Gastrocnemius medialis (tissue), 4 donors: ENCODE measurements around the gene TOR4A. TPM values are rescaled to one million over a fixed set of nuclear protein-coding genes. Genes with fewer than 3 reads are reported as not detected.

Experiments used
- ATAC-seq, 2 donors: fragments of 150-250 bp; one replicate each; pipeline ENCODE4 v1.9.1; 2016
- DNase-seq, 2 donors: peaks; one replicate each; pipeline ENCODE4 v3.0.0-alpha.2; 2019
- H3K27ac ChIP-seq, 4 donors: fragments of 200-600 bp; sonication (generic); 1 replicate in 1 of 4; 2 replicates in 3 of 4; pipeline ENCODE4 v1.5.1; 2016 to 2018; ENCODE audit warnings: mild to moderate bottlenecking in 2 of 4, moderate library complexity in 1 of 4
- H3K27me3 ChIP-seq, 3 donors: fragments of 200-600 bp; sonication (generic) in 2 of 3; 1 replicate in 1 of 3; 2 replicates in 2 of 3; pipeline versions ENCODE4 v1.5.1 to v1.6.0; 2016 to 2019; ENCODE audit warnings: mild to moderate bottlenecking in 1 of 3, moderate library complexity in 1 of 3
- H3K36me3 ChIP-seq, 2 donors: fragments of 200-600 bp; sonication (generic) in 1 of 2; one replicate each; pipeline ENCODE4 v1.5.1; 2017 to 2018
- H3K4me1 ChIP-seq, 2 donors: fragments of 200-600 bp; sonication (generic) in 1 of 2; one replicate each; pipeline ENCODE4 v1.5.1; 2016 to 2017; ENCODE audit warnings: mild to moderate bottlenecking in 2 of 2
- H3K4me3 ChIP-seq, 4 donors: fragments of 200-600 bp; sonication (generic) in 3 of 4; 1 replicate in 1 of 4; 2 replicates in 3 of 4; pipeline ENCODE4 v1.5.1; 2016 to 2019; ENCODE audit warnings: mild to moderate bottlenecking in 2 of 4
- H3K9me3 ChIP-seq, 3 donors: fragments of 200-600 bp; sonication (generic) in 2 of 3; 1 replicate in 1 of 3; 2 replicates in 2 of 3; pipeline ENCODE4 v1.5.1; 2016 to 2019
- POLR2A ChIP-seq, 2 donors: fragments of 450-650 bp; IDR thresholded peaks; one replicate each; pipeline ENCODE4 v1.6.1; 2017; ENCODE audit warnings: antibody characterized with exemption in 2 of 2, mild to moderate bottlenecking in 2 of 2, moderate library complexity in 2 of 2
- in situ Hi-C, 4 donors: fragments of 200-750 bp; cut with MboI; loops; one replicate each; pipeline versions ENCODE4 v1.15.0 to v1.8.0; 2017; ENCODE audit warnings: low sequenced_read_pairs in 4 of 4
- intact Hi-C: fragments of 100-400 bp; cut with DNase I; formaldehyde crosslinking; loops from one replicate; pipeline ENCODE4 v1.15.1; 2023; ENCODE audit warnings: low total_unique reads
- total RNA-seq, 4 donors: library from RNA; depleted of rRNA; stranded (reverse); fragments of >200 nt; gene quantifications; one replicate each; pipeline versions ENCODE4 v1.1.0 to v1.2.3, GENCODE V29; 2016
- TF ChIP-seq, protein P1 (sequence below), 5 experiments: fragments of 450-650 bp in 3 of 5; fragments of 200-600 bp in 2 of 5; sonication (generic) in 2 of 5; IDR thresholded peaks in 4 of 5; conservative IDR thresholded peaks in 1 of 5; 1 replicate in 4 of 5; 2 replicates in 1 of 5; pipeline ENCODE4 v1.5.1; 2016 to 2019; ENCODE audit warnings: antibody characterized with exemption in 5 of 5, mild to moderate bottlenecking in 3 of 5, moderate library complexity in 3 of 5

Gene TOR4A
- total RNA-seq, 4 donors from 2014 or later: 1.2 to 2.8 (median 1.7) TPM

DNA sequence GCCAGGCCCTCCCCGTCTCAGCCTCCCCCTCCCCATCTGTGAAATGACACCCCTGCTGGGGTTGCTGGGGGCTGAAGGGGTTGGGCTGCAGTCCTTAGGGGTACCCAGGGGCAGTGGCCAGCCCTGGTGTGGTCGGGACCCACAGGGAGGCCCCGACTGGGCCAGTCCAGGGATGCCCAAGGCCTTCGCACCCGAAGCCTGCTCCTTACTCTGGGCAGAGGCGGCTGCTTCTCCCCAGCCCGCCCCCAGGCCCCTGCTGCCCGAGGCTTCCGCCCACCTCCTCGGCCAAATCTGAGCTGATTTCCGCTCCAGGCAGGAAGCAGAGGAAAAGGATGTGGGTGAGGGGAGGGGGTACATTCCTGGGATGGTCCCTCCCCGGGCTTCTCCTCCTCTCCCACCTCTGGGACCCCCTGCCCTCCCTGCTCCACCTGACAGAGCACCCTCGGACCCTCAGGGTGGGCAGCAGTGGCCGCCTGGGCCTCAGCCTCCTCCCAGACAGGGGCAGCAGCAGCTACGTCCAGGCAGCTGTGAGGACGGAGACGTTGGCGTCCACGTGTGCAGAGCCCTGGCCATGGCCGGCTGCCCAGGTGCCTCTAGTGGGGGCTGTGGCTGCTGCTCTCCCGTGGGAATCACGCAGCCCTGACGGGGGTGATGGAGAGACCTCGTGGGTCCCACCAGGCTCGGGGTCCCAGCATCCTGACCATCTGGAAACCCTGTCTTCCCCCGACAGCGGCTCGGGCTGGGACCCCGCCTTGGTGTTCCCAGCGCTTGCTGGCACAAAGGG is 28.7 kb downstream of the TOR4A start:
- intact Hi-C loops (no loop called here), in situ Hi-C loops (no loop called here)
- TF ChIP-seq, protein P1, sequence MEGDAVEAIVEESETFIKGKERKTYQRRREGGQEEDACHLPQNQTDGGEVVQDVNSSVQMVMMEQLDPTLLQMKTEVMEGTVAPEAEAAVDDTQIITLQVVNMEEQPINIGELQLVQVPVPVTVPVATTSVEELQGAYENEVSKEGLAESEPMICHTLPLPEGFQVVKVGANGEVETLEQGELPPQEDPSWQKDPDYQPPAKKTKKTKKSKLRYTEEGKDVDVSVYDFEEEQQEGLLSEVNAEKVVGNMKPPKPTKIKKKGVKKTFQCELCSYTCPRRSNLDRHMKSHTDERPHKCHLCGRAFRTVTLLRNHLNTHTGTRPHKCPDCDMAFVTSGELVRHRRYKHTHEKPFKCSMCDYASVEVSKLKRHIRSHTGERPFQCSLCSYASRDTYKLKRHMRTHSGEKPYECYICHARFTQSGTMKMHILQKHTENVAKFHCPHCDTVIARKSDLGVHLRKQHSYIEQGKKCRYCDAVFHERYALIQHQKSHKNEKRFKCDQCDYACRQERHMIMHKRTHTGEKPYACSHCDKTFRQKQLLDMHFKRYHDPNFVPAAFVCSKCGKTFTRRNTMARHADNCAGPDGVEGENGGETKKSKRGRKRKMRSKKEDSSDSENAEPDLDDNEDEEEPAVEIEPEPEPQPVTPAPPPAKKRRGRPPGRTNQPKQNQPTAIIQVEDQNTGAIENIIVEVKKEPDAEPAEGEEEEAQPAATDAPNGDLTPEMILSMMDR (IDR thresholded peaks at IDR 0.05 in 4 of 5, conservative IDR thresholded peaks at IDR 0.05 in 1 of 5): no peak
- no peak for TF ChIP-seq POLR2A (IDR thresholded peaks at IDR 0.05)
- ATAC-seq (no peak), DNase-seq (no peak)
- peaks cover 16 to 33% of the 10 kb centered on the region in 2 donors for H3K4me1 ChIP-seq
- peaks cover 20 to 33% (median 28%) of the 10 kb centered on the region in 3 donors for H3K27me3 ChIP-seq
- H3K9me3 ChIP-seq: no peaks in the 10 kb centered on the region
- H3K36me3 ChIP-seq: no peaks in the 10 kb centered on the region
- peak overlapping the region; percentile 61 to 80 (median 76) for H3K27ac ChIP-seq
- peak overlapping the region in 2 of 4 donors; percentile 25 to 39 for H3K4me3 ChIP-seq

DNA sequence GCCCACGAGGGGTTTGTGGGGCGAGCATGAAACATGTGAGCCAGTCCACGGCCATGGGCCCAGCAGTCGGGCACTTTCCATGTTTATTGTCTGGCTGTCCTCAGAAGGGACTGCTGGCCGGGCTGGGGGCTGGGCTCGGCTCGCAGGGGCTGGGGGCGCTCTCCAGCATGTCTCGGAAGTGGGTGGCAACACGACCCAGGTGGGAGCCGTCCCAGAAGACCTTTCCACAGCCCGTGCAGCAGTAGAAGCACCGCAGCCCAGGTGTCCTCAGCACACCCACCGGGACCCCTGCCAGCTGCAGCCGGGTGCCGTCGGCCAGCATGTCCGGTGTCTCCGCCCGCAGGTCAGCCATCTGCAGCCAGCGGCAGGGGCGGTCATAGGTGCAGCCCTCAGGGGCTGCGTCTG is 29.3 kb downstream of the TOR4A start:
- in situ Hi-C loops (no loop called here), intact Hi-C loops (no loop called here)
- TF ChIP-seq, protein P1 (IDR thresholded peaks at IDR 0.05 in 4 of 5, conservative IDR thresholded peaks at IDR 0.05 in 1 of 5): no peak
- no peak for TF ChIP-seq POLR2A (IDR thresholded peaks at IDR 0.05)
- DNase-seq (no peak), ATAC-seq (no peak)
- H3K27me3 ChIP-seq: peaks cover 16 to 33% (median 28%) of the 10 kb centered on the region in 3 donors
- peaks cover 16 to 33% of the 10 kb centered on the region in 2 donors for H3K4me1 ChIP-seq
- H3K27ac ChIP-seq: peak overlapping the region in 3 of 4 donors; percentile 75 to 80 (median 78)
- H3K36me3 ChIP-seq: no peaks in the 10 kb centered on the region
- no peaks in the 10 kb centered on the region for H3K9me3 ChIP-seq
- peak overlapping the region in 2 of 4 donors; percentile 25 to 39 for H3K4me3 ChIP-seq

DNA sequence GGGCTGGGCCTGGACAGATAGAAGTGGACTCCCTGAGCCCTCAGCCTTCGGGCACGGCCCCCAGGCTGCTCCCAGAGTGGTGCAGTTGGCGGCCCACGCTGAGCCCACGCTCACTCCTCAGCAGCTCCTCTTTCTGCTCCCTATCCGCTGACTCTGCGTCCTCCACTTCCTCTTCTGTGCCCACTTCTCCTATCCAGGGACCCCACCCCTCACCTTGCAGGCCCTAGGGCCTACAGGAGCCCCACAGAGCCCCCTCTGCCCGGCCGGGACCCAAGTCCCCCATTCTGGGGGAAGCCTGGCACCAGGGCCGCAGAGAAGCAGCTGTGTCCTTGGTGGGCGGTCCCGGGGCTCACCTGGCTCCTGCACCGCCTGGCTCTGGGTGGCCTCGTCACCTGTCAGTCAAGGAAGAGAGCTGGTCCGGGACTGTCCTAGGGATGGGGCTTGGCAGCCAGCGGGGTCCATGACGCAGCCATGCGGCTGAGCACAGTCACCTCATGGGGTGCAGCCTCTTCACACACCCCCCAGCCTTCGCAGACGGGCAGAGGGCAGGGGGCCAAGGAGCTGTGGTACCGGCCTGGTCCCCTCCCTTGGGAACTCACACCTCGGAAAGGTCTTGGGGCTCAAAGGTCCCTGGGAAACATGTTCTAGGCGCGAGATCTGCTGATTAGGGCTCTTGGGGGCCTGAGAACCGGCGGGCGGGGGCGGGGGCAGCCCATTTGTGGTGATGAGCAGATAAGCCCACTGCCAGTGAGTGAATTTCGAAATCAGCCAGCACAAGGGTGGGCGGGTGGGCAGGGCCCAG is 29.9 kb downstream of the TOR4A start:
- in situ Hi-C loops: no loop called here
- no peaks in the 10 kb centered on the region for H3K9me3 ChIP-seq
- no peak overlapping the region for H3K27ac ChIP-seq
- no peak overlapping the region for H3K4me3 ChIP-seq
- DNase-seq (no peak), ATAC-seq (no peak)
- peaks cover 16 to 33% (median 28%) of the 10 kb centered on the region in 3 donors for H3K27me3 ChIP-seq
- no peak for TF ChIP-seq POLR2A (IDR thresholded peaks at IDR 0.05)
- TF ChIP-seq, protein P1 (IDR thresholded peaks at IDR 0.05 in 4 of 5, conservative IDR thresholded peaks at IDR 0.05 in 1 of 5): no peak
- intact Hi-C loops: no loop called here
- H3K4me1 ChIP-seq: peaks cover 16 to 33% of the 10 kb centered on the region in 2 donors
- no peaks in the 10 kb centered on the region for H3K36me3 ChIP-seq

DNA sequence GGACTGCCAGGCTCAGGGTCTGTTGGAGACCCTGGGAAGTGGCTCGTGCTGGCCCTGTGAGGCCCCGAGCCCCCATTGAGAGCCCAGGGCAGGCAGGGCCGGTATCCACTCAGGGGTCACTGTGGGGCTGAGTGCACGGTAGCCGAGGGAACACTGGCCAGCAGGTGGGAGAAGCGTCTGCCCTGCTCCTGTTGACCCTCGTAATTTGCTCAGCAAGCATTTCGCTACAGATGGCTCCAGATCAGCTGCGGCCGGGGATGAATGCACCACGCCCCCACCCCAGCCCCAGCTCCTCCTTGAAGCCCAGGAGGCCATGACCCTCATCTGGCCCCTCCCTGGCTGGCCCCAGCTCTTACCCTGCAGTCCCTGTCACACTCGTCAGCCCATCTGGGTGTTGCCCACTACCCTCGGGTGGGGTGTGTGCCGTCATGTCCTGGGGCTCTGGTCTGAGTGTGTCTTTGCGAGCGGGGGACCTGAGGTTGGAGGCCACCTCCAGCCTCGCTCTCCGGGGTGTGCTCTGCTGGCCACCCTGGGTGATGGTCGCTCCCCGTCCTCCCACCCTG is 30.6 kb downstream of the TOR4A start:
- peaks cover 12 to 33% (median 28%) of the 10 kb centered on the region in 3 donors for H3K27me3 ChIP-seq
- in situ Hi-C loops: no loop called here

More for the DNA sequence above, 30.6 kb downstream of the TOR4A start:
- DNase-seq: no peak
- H3K4me3 ChIP-seq: no peak overlapping the region
- no peaks in the 10 kb centered on the region for H3K9me3 ChIP-seq
- no peaks in the 10 kb centered on the region for H3K36me3 ChIP-seq
- intact Hi-C loops: no loop called here
- TF ChIP-seq POLR2A (IDR thresholded peaks at IDR 0.05): no peak
- TF ChIP-seq, protein P1 (IDR thresholded peaks at IDR 0.05 in 4 of 5, conservative IDR thresholded peaks at IDR 0.05 in 1 of 5): no peak
- H3K4me1 ChIP-seq: peaks cover 16 to 33% of the 10 kb centered on the region in 2 donors
- no peak overlapping the region for H3K27ac ChIP-seq
- no peak for ATAC-seq
